ENCODE data around the gene KLF6. TPM values are rescaled to one million over a fixed set of nuclear protein-coding genes. Genes with fewer than 3 reads are reported as not detected.

Gene KLF6
- total RNA-seq, 1 experiment from 2014 or later = 27.9 TPM

GRCh38 chr10:3759397-3759796 is 25.6 kb downstream of the KLF6 start:
- ChIA-PET CTCF (no interaction called here), POLR2A (no interaction called here)
- no peak for ATAC-seq
- Mint-ChIP-seq H3K36me3 (no peaks in the 10 kb centered on the region), H3K4me1 (peaks cover 24% of the 10 kb centered on the region), H3K27ac (no peak overlapping the region; the same call in 1 of the 2 replicates), H3K9me3 (no peaks in the 10 kb centered on the region), H3K4me3 (no peak overlapping the region), H3K27me3 (ENCODE audit: low read depth) (peaks cover 2% of the 10 kb centered on the region)
- TF ChIP-seq ESRRA (CRISPR knock-in tag; IDR thresholded peaks at IDR 0.05; ENCODE audit: borderline replicate concordance) (no peak), ERG (CRISPR knock-in tag; IDR thresholded peaks at IDR 0.05) (no peak), ZNF423 (CRISPR knock-in tag; IDR thresholded peaks at IDR 0.05) (no peak), ZNF671 (CRISPR knock-in tag; IDR thresholded peaks at IDR 0.05) (no peak), CREB1 (CRISPR knock-in tag; IDR thresholded peaks at IDR 0.05) (no peak), NFATC4 (CRISPR knock-in tag; IDR thresholded peaks at IDR 0.05) (no peak)
- no peak for DNase-seq (ENCODE audit: low spot score)

- CTCF ChIA-PET = no interaction called here
- POLR2A ChIA-PET = no interaction called here
- H3K4me1 Mint-ChIP-seq = peaks cover 24% of the 10 kb centered on the region
- no peak overlapping the region for H3K27ac Mint-ChIP-seq
- no peaks in the 10 kb centered on the region for H3K36me3 Mint-ChIP-seq
- H3K4me3 Mint-ChIP-seq = no peak overlapping the region
- DNase-seq (ENCODE audit: low spot score) (no peak), ATAC-seq (0 out of 2 replicates have a peak, but pooled peaks have one; percentile 11)
- H3K9me3 Mint-ChIP-seq = no peaks in the 10 kb centered on the region
- peaks cover 2% of the 10 kb centered on the region for H3K27me3 Mint-ChIP-seq (ENCODE audit: low read depth)
- TF ChIP-seq CDX4 (CRISPR knock-in tag; IDR thresholded peaks at IDR 0.05; ENCODE audit: borderline replicate concordance) (no peak), ATF1 (CRISPR knock-in tag; IDR thresholded peaks at IDR 0.05) (no peak), IRF2 (CRISPR knock-in tag; IDR thresholded peaks at IDR 0.05; ENCODE audit: borderline replicate concordance, low read depth) (no peak), GTF2I (CRISPR knock-in tag; conservative IDR thresholded peaks at IDR 0.05) (no peak), MYBL2 (CRISPR knock-in tag; IDR thresholded peaks at IDR 0.05) (no peak), ZNF532 (CRISPR knock-in tag; IDR thresholded peaks at IDR 0.05; ENCODE audit: borderline replicate concordance) (no peak), JUN (CRISPR knock-in tag; IDR thresholded peaks at IDR 0.05) (no peak), TP53 (CRISPR knock-in tag; IDR thresholded peaks at IDR 0.05) (no peak), ZNF317 (CRISPR knock-in tag; IDR thresholded peaks at IDR 0.05; ENCODE audit: borderline replicate concordance, low read depth) (no peak), ATF3 (CRISPR knock-in tag; conservative IDR thresholded peaks at IDR 0.05) (no peak), USF1 (CRISPR knock-in tag; IDR thresholded peaks at IDR 0.05) (no peak), TEAD4 (CRISPR knock-in tag; IDR thresholded peaks at IDR 0.05) (no peak), CTCF (IDR thresholded peaks at IDR 0.05) (no peak), SMAD4 (CRISPR knock-in tag; IDR thresholded peaks at IDR 0.05) (no peak), PRDM15 (CRISPR knock-in tag; IDR thresholded peaks at IDR 0.05) (no peak)
These were observed 26.5 kb downstream of the KLF6 start for GRCh38 chr10:3758491-3758970.
